ENCODE data around the gene PDIA6.

PDIA6 gene

GRCh38 chr2:10764096-10764785 is 48.3 kb downstream of the PDIA6 start:
- DNase-seq (ENCODE audit: low read depth): no peak

- no peak for DNase-seq (ENCODE audit: low read depth)
Observed at GRCh38 chr2:10763461-10763800, 49.2 kb downstream of the PDIA6 start.

DNA sequence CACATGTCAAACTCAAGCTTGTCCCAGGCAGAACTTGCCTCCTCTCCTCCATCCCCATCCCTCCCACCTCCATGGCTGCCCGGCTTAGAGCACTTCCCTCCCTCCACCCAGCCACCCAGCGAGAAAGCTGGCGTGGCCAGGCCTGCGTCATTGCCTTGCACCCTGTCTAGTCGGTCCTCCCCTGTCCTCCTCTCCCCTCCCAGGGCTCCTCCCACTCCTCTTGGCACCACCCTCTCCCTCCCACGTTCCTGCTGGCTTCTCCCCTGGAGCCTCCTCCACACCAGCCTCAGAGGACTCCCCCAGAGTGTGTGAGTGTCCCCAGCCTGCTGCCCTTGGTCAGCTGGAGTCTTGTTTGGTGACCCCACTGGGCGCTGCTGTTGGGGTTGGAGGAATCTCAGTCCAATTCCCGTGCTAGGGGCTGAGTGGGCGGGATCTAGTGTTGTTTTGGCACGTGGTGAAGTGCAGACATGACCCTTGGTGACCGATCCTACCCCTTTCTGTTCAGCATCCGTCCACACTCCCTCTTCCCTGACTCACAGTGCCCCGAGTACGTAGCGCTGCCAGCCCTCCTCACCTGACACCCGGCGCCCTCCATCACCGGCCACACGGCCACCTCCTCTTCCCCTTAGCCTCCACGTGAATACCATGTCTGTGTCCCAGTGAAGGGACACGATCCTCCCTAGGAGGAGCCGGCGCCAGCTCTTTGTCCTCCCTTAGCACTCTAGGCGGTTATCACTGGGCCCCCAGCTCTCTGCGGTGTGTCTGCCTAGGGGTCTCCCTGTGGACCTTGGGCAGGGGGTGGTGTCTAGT is 49.7 kb downstream of the PDIA6 start:
- DNase-seq (ENCODE audit: low read depth): no peak

GRCh38 chr2:10761591-10761990 is 51.0 kb downstream of the PDIA6 start:
- no peak for DNase-seq (ENCODE audit: low read depth)

DNA sequence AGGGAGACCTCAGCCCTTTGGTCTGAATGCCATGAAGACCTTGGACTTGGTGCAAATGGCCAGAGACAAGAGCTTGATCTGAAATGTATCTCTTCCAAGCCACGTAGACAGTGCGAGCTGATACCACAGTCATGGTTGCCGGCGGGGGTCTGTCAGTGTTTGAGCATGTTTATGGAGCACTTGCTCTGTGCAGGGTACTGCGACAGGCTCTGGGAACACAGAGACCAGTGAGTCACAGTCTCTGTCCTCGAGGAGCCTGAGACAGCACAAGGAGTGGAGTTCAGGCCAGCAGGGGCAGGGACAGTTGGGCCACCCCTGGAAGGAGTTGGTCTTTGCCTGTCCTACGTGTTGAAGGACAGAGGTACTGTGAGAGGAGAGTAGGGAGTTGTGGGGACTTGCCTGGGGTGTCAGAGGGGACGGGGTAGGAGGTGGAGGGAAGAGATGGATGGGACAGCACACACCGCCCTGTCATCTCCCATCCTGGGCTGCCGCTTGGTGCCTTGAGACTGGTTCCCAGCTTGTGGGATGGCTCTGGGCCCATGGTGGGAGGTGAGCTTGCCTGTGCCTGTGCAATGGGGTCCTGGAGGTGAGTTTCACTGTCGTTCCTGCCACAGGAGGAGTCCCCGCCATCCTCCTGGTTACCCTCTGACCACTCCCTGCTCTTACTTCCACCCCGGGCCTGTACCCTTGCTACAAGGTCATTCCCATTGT is 51.6 kb downstream of the PDIA6 start:
- DNase-seq (ENCODE audit: low read depth): no peak

DNA sequence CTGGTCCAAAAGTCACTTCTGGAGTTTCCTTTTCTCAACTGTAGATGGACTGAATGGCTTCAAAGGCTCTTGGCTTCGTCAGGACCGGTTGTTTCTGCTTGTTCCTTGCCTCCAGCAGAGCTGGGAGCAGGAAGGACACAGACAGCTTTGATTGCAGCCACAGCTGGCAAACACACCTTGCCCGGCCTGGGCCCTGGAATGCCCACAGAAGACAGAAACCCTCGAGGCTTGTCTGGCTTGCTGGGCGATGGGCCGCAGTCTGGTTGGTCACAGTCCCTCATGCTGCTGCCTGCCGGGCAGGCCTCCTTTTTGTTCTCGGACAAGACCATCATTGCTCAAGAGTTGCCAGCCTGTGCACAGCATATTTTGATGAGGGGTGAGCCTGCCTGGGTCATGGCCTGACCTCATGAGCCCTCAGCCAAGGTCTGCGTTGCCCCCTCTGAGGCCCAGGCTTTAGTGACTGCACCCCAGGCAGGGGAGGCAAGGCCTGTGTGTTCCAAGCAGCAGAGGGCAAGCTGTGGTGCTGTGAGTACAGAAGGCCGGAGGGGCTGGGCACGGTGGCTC is 53.4 kb downstream of the PDIA6 start:
- DNase-seq (ENCODE audit: low read depth): no peak

DNA sequence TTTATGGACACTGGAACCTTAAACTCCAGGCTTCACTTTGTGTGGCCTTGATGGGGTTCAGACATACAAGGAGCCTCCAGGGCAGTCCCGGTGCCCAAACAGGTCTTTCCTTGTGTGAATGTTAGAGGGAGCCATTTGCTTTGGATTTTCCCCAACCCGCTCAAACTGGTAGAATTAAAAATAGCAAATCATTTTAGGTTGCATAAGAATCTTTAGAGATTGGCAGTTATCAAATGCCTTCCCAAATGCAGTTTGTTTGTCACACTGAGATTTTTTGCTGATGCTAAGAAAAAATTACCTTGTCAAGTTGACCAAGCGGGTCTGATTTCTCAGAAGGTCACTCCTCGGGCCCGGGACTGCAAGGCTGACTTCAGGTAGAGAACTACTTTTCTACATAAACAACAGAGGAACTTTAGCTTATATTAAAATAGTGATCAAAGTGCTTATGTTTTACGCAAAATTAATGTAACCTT is 54.7 kb downstream of the PDIA6 start:
- no peak for DNase-seq (ENCODE audit: low read depth)

GRCh38 chr2:10755621-10756020 is 57.0 kb downstream of the PDIA6 start:
- no peak for DNase-seq (ENCODE audit: low read depth)

DNA sequence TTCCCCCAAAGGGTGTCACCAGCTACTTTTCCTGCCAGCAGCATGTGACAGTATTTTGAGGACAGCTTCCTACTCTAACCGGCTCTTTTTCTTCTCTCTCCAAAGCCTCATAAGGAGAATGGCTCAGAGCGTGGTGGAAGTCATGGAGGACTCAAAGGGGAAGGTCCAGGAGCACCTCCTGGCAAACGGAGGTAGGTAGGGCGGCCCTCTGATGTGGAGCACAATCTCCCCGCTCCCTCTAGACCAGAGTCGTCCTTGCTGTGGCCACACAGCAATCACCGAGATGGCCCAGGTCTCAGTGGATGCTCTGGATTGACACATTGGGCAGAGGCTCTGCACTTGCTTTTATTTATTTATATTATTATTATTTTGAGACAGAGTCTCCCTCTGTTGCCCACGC is 58.7 kb downstream of the PDIA6 start:
- DNase-seq (ENCODE audit: low read depth): no peak

DNA sequence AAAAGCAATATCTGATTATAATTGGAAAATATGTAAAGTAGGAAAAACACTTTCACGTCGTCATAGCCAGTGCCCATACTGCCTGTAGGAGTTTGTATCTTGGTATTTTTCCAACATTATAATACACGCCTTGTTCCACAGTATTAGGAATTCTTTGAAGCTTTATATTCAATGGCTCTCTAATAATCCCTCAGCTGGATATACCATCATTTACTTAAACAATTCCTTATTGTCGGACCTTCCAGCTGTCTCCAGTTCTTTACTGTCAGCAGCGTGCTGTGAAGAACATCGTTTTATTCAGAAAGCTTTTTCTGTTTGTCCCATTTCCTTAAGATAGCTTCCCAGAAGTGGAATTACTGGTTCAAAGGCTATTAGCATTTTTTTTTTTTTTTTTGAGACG is 59.4 kb downstream of the PDIA6 start:
- DNase-seq (ENCODE audit: low read depth): no peak

DNA sequence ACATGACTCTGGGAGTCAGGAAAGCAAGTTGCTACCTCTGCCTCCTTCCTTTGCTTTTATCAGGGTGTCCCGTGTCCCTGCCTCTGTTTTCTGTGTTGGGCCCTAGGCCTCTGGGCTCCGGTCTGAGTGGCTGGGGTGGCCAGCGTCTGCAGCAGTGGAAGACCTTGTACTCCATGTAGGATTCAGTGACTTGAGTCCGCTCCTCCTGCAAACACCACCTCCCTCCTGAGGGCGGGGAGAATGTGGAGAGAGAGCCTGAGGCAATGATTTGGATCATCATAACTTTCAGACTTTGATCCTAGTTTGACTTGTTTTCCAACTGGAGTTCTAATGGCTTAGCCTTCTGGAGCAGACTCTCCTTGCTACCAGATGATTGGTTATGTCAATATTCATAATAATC is 60.3 kb downstream of the PDIA6 start:
- DNase-seq (ENCODE audit: low read depth): no peak

- no peak for DNase-seq (ENCODE audit: low read depth)
Observed at GRCh38 chr2:10750610-10751009, 62.0 kb downstream of the PDIA6 start.

GRCh38 chr2:10742666-10743065 is 69.9 kb downstream of the PDIA6 start:
- DNase-seq (ENCODE audit: low read depth): no peak

DNA sequence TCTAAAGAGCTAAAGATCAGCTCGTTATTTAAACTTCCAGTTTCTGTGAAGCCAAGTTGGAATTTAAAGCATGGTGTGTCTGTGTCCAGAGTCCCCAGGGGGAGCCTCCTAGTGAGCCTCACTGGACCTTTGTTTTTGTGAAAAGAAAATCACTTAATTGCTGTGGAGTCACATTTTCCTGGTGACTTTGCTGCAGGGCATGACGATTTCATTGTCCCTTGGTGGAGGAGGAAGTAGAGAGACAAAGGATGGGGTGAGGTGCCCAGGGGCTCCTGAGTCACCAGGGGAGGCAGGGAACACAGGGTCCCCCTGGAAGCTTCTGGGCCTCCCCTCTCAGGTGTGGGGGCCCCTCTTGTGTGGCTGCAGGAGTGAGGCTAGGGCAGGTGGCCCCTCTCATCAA is 71.4 kb downstream of the PDIA6 start:
- no peak for DNase-seq (ENCODE audit: low read depth)

GRCh38 chr2:10740226-10740625 is 72.4 kb downstream of the PDIA6 start:
- no peak for DNase-seq (ENCODE audit: low read depth)

GRCh38 chr2:10738192-10738591 is 74.4 kb downstream of the PDIA6 start:
- DNase-seq (ENCODE audit: low read depth): no peak

DNA sequence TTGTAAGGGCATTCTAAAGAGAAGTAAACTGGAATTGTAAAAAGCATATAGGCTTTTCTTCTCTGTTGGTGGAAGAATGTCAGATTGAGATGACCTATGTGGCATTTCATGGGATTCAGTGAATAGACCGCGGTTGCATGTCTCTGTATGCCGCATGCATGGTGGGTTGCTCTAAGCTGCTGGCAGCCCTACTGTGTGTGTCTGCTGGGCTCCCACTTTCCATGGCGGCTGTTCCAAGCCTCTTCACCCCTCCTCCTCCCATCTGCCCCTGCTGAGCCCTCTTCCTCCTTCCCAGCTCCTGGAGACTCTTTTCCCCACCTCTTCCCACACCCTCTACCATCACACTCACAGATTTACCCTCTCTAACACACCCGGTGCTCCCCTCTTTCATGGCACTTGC is 78.6 kb downstream of the PDIA6 start:
- DNase-seq (ENCODE audit: low read depth): no peak

- DNase-seq (ENCODE audit: low read depth): no peak
Observed at GRCh38 chr2:10733566-10733925, 79.0 kb downstream of the PDIA6 start.
